ENCODE data around the gene SLC12A1. TPM values are rescaled to one million over a fixed set of nuclear protein-coding genes. Genes with fewer than 3 reads are reported as not detected.

Gene SLC12A1
- total and polyA plus RNA-seq, 2 of the 8 experiments (the other 6 are each of a cell fraction or from before 2014, with no cell fraction given) = 0.63 to 1.0 TPM

- Histone ChIP-seq H3K14ac (ENCODE audit: insufficient read length) (no peak overlapping the region), H2AK5ac (ENCODE audit: low read depth, low read length) (no peak overlapping the region), H2BK15ac (ENCODE audit: low read length) (no peak overlapping the region), H2BK120ac (replicated peaks; ENCODE audit: low read depth, low read length) (no peak overlapping the region), H3K27me3 (replicated peaks in 1 of 4; ENCODE audit: control insufficient read depth in 3 of 4, extremely low read depth in 1 of 4, insufficient read depth in 3 of 4, low read length in 3 of 4) (peaks cover 0 to 1% (median 0%) of the 10 kb centered on the region in 4 experiments; a peak in 1 of 7 replicates), H4K20me1 (replicated peaks in 1 of 2; ENCODE audit: control insufficient read depth in 1 of 2, insufficient read depth in 2 of 2, low read length in 2 of 2) (no peaks in the 10 kb centered on the region), H2BK20ac (ENCODE audit: low read length) (no peak overlapping the region), H3K9ac (replicated peaks in 1 of 4; ENCODE audit: extremely low read depth in 1 of 4, low read depth in 3 of 4, low read length in 3 of 4) (no peak overlapping the region), H3K4me3 (ENCODE audit: extremely low read depth in 1 of 4, insufficient read depth in 2 of 4, low read depth in 3 of 4, low read length in 4 of 4) (no peak overlapping the region), H4K5ac (ENCODE audit: insufficient read length, low read depth, low read length) (no peak overlapping the region), H3K23ac (ENCODE audit: insufficient read length) (no peak overlapping the region), H3K56ac (replicated peaks; ENCODE audit: insufficient read length, low read depth, low read length) (no peak overlapping the region), H2AFZ (ENCODE audit: low read length) (no peak overlapping the region), H4K8ac (ENCODE audit: extremely low read depth, insufficient read depth, low read length) (no peak overlapping the region), H3K36me3 (ENCODE audit: control insufficient read depth in 2 of 4, insufficient read depth in 4 of 4, low read length in 3 of 4) (no peaks in the 10 kb centered on the region), H2BK12ac (ENCODE audit: low read depth, low read length) (no peak overlapping the region), H3K79me1 (ENCODE audit: low read depth, low read length) (no peaks in the 10 kb centered on the region), H3K4ac (replicated peaks; ENCODE audit: insufficient read length, low read depth, low read length) (no peak overlapping the region), H3K79me2 (ENCODE audit: control insufficient read depth in 1 of 2, insufficient read depth in 2 of 2, low read length in 2 of 2) (no peaks in the 10 kb centered on the region), H2BK5ac (ENCODE audit: low read depth, low read length) (no peak overlapping the region), H3K18ac (ENCODE audit: extremely low read depth, low read length) (no peak overlapping the region), H3K27ac (ENCODE audit: low read depth, low read length) (no peak overlapping the region), H3K4me1 (replicated peaks in 1 of 4; ENCODE audit: control insufficient read depth in 3 of 4, insufficient read depth in 4 of 4, low read length in 3 of 4) (no peaks in the 10 kb centered on the region; a peak in 1 of 7 replicates), H3K4me2 (ENCODE audit: insufficient read depth in 1 of 2, low read depth in 2 of 2, low read length in 2 of 2) (no peak overlapping the region), H4K91ac (replicated peaks; ENCODE audit: insufficient read length, low read length) (no peak overlapping the region), H3K23me2 (ENCODE audit: low read depth, low read length) (no peaks in the 10 kb centered on the region), H3K9me3 (ENCODE audit: insufficient read depth in 2 of 2, low read depth in 1 of 2, low read length in 1 of 2) (no peaks in the 10 kb centered on the region)
- ChIA-PET CTCF (ENCODE audit: partially characterized antibody) (interaction anchor here (0.6 kb wide), 1 partner anchor 296 kb away, joined by 3 read pairs; no protein-coding TSS in a partner anchor), POLR2A (ENCODE audit: partially characterized antibody) (interaction anchor here (1.5 to 2.1 kb wide), 2 partner anchors 8 to 24 kb away, joined by 3 to 13 read pairs; partner anchors contain the start of gene MYEF2)
- FAIRE-seq (no peak), DNase-seq (ENCODE audit: low read depth in 1 of 2, low spot score in 2 of 2) (no peak)
- 89% methylated on average over 1 of the region's 1 CpG; no CpG with 5 or more reads in 1 of the 2 experiments for WGBS, 2 experiments (ENCODE audit: extremely low coverage in 1 of 2, insufficient coverage in 1 of 2, insufficient read length in 1 of 2, insufficient replicate concordance in 2 of 2, low coverage in 1 of 2, low lambda C conversion rate in 2 of 2, missing lambda C conversion rate in 1 of 2)
- 0 out of 2 replicates have a peak, but pooled peaks have one; percentile 22 for TF ChIP-seq POLR2AphosphoS5 (IDR thresholded peaks at IDR 0.05; ENCODE audit: low read depth, low read length)
- TF ChIP-seq TCF12 (IDR thresholded peaks at IDR 0.05; ENCODE audit: low read depth, low read length) = 0 out of 2 replicates have a peak, but pooled peaks have one; percentile 53
- TF ChIP-seq NANOG (IDR thresholded peaks at IDR 0.05; ENCODE audit: insufficient read depth, low read depth, low read length, poor library complexity, severe bottlenecking) = no peak
- peak in 1 of 2 experiments; percentile 32; a peak in 1 of 3 replicates for TF ChIP-seq EP300 (IDR thresholded peaks at IDR 0.05; ENCODE audit: borderline replicate concordance in 1 of 2, low read depth in 2 of 2, low read length in 2 of 2)
Observed at GRCh38 chr15:48202068-48202467, 4.0 kb upstream of the SLC12A1 start.

Data from H1 (cell line).